HL-60 (cell line): ENCODE measurements around the gene SHKBP1.

ENCODE experiments used
- DNase-seq, 2 experiments: peaks; one replicate each; pipeline ENCODE4 v3.0.0-alpha.2; 2010 to 2020; ENCODE audit warnings: low read depth in 1 of 2, low spot score in 1 of 2
- H3K27ac ChIP-seq: fragments of 250-450 bp; sonication (Bioruptor Pico); replicated peaks from 2 replicates; pipeline ENCODE4 v1.5.1; 2020; ENCODE audit warnings: mild to moderate bottlenecking, moderate library complexity
- H3K27me3 ChIP-seq: fragments of 250-450 bp; sonication (Bioruptor Pico); 2 replicates; pipeline ENCODE4 v1.5.1; 2021; ENCODE audit warnings: mild to moderate bottlenecking, moderate library complexity; ENCODE audit not compliant: insufficient read depth, poor library complexity, severe bottlenecking
- H3K4me3 ChIP-seq: replicated peaks from 2 replicates; pipeline ENCODE4 v1.5.1; 2011; ENCODE audit warnings: mild to moderate bottlenecking, control low read depth, low read length; ENCODE audit not compliant: insufficient read depth
- CTCF ChIP-seq: IDR thresholded peaks from one replicate; pipeline ENCODE4 v1.5.1; 2011; ENCODE audit warnings: low read length, control low read depth, inconsistent platforms; ENCODE audit not compliant: insufficient read depth
- GABPA ChIP-seq: IDR thresholded peaks from 2 replicates; pipeline ENCODE4 v1.6.1; 2012; ENCODE audit warnings: low read depth
- POLR2AphosphoS5 ChIP-seq: IDR thresholded peaks from 2 replicates; pipeline ENCODE4 v1.6.1; 2012; ENCODE audit warnings: low read depth
- REST ChIP-seq: IDR thresholded peaks from 2 replicates; pipeline ENCODE4 v1.6.1; 2012; ENCODE audit warnings: low read depth; ENCODE audit not compliant: insufficient replicate concordance
- SPI1 ChIP-seq: IDR thresholded peaks from 2 replicates; pipeline ENCODE4 v1.6.1; 2012; ENCODE audit warnings: low read depth, mild to moderate bottlenecking, borderline replicate concordance

The SHKBP1 gene

GRCh38 chr19:40613690-40614621, 37.3 kb downstream of the SHKBP1 start:
- H3K4me3 ChIP-seq, result no peak overlapping the region

GRCh38 chr19:40614622-40615411, 38.1 kb downstream of the SHKBP1 start:
- no peak for DNase-seq
- H3K27ac ChIP-seq, result no peak overlapping the region
- H3K27me3 ChIP-seq, result peaks cover 46% of the 10 kb centered on the region
- no peak overlapping the region for H3K4me3 ChIP-seq
- TF ChIP-seq REST, result no peak
- no peak for TF ChIP-seq POLR2AphosphoS5
- no peak for TF ChIP-seq GABPA
- no peak for TF ChIP-seq CTCF
- TF ChIP-seq SPI1, result no peak

More at GRCh38 chr19:40613690-40614621, 37.3 kb downstream of the SHKBP1 start:
- TF ChIP-seq CTCF, result no peak
- TF ChIP-seq GABPA, result no peak
- TF ChIP-seq SPI1, result no peak
- no peak for TF ChIP-seq POLR2AphosphoS5
- no peak for TF ChIP-seq REST
- H3K27me3 ChIP-seq, result peaks cover 52% of the 10 kb centered on the region
- H3K27ac ChIP-seq, result no peak overlapping the region
- DNase-seq, result peak in 1 of 2 experiments; percentile 32

- Histone ChIP-seq H3K27ac (no peak overlapping the region), H3K27me3 (peaks cover 40% of the 10 kb centered on the region), H3K4me3 (no peak overlapping the region)
- DNase-seq, result no peak
- TF ChIP-seq REST (no peak), POLR2AphosphoS5 (no peak), CTCF (no peak), GABPA (no peak), SPI1 (no peak)
Measured at GRCh38 chr19:40616178-40616577, 39.5 kb downstream of the SHKBP1 start.
